K562 (cell line): ENCODE results near the gene DNAJB2. TPM values are rescaled to one million over a fixed set of nuclear protein-coding genes. Genes with fewer than 3 reads are reported as not detected.

Source experiments
- ATAC-seq: fragments of 200-7000 bp; cut with Tn5 transposase; 3 replicates; pipeline ENCODE4 v1.9.1; 2020; ENCODE audit warnings: moderate library complexity
- BruUV-seq: library from RNA; stranded (reverse); fragments of 400-500 nt; replicated peaks from 2 replicates; lab custom pipeline; 2021; lab: Mats Ljungman, UMichigan
- CTCF ChIA-PET: fragments of 300-600 bp; formaldehyde crosslinking; extraction: SDS; loops from one replicate; lab custom pipeline; 2021; ENCODE audit warnings: low intra/inter-chr PET ratio; lab: Yijun Ruan, JAX
- POLR2A ChIA-PET: fragments of 300-600, 350-650 bp; sonication (Branson Sonifier 250); formaldehyde crosslinking; extraction: SDS; loops from one replicate; lab custom pipeline; 2021; ENCODE audit warnings: antibody characterized with exemption, inconsistent platforms; lab: Yijun Ruan, JAX
- DNase-seq, 4 experiments: peaks; one replicate each; pipeline versions ENCODE4 v3.0.0 to v3.0.0-alpha.2; 2011 to 2018; ENCODE audit warnings: low spot score in 3 of 4, mixed read lengths in 3 of 4; ENCODE audit errors: extremely low read depth in 1 of 4
- FAIRE-seq: peaks from 2 replicates; lab custom pipeline; 2011; peaks lifted over from hg19 to GRCh38; lab: Jason Lieb, UNC
- H2AFZ ChIP-seq: 2 replicates; pipeline ENCODE4 v1.6.0; 2011; ENCODE audit warnings: low read depth, low read length, control low read depth, inconsistent platforms
- H3K27ac ChIP-seq: fragments of 200-600 bp; 3 replicates; pipeline ENCODE4 v1.8.0; 2011; ENCODE audit warnings: low read depth, mild to moderate bottlenecking, control low read depth, inconsistent platforms, low read length, moderate library complexity, mixed read lengths; ENCODE audit errors: extremely low read depth
- H3K27me3 ChIP-seq, 2 experiments: fragments of 300-600 bp in 1 of 2; 2 replicates in 1 of 2; 3 replicates in 1 of 2; pipeline versions ENCODE4 v1.6.0 to v1.8.0; 2011; ENCODE audit warnings: inconsistent platforms in 2 of 2, low read length in 2 of 2, mild to moderate bottlenecking in 1 of 2, mixed read lengths in 1 of 2, moderate library complexity in 1 of 2; ENCODE audit not compliant: control insufficient read depth in 2 of 2, insufficient read depth in 2 of 2
- H3K36me3 ChIP-seq: fragments of 300-600 bp; 3 replicates; pipeline ENCODE4 v1.8.0; 2011; ENCODE audit warnings: mild to moderate bottlenecking, low read length, inconsistent platforms; ENCODE audit not compliant: control insufficient read depth, insufficient read depth
- H3K4me1 ChIP-seq, 2 experiments: fragments of 200-600 bp in 1 of 2; replicated peaks in 1 of 2; 2 replicates in 1 of 2; 3 replicates in 1 of 2; pipeline versions ENCODE4 v1.5.1 to v1.8.0; 2011; ENCODE audit warnings: inconsistent platforms in 2 of 2, low read length in 2 of 2, mild to moderate bottlenecking in 1 of 2, mixed read lengths in 1 of 2, moderate library complexity in 1 of 2; ENCODE audit not compliant: control insufficient read depth in 2 of 2, insufficient read depth in 2 of 2
- H3K4me2 ChIP-seq: 2 replicates; pipeline ENCODE4 v1.6.1; 2011; ENCODE audit warnings: low read length, control low read depth, inconsistent platforms, mixed read lengths; ENCODE audit not compliant: insufficient read depth
- H3K4me3 ChIP-seq: fragments of 200-600 bp; sonication (generic), shearing (Covaris generic); 2 replicates; pipeline ENCODE4 v1.5.1; 2016; ENCODE audit warnings: control low read depth, inconsistent platforms
- H3K79me2 ChIP-seq: fragments of 200-600 bp; 3 replicates; pipeline ENCODE4 v1.8.0; 2011; ENCODE audit warnings: low read length, inconsistent platforms; ENCODE audit not compliant: control insufficient read depth, insufficient read depth
- H3K9ac ChIP-seq, 2 experiments: 2 replicates each; pipeline versions ENCODE4 v1.6.0 to v1.6.1; 2011; ENCODE audit warnings: low read depth in 2 of 2, low read length in 2 of 2, control low read depth in 1 of 2, inconsistent platforms in 1 of 2, mild to moderate bottlenecking in 1 of 2, mixed read lengths in 1 of 2; ENCODE audit not compliant: insufficient read depth in 1 of 2
- H3K9me1 ChIP-seq: one replicate; pipeline ENCODE4 v1.6.0; 2011; ENCODE audit warnings: inconsistent platforms, mild to moderate bottlenecking, low read length, moderate library complexity; ENCODE audit not compliant: control insufficient read depth, insufficient read depth
- H3K9me3 ChIP-seq: replicated peaks from 2 replicates; pipeline ENCODE4 v1.5.1; 2011; ENCODE audit warnings: low read depth, low read length, inconsistent platforms; ENCODE audit not compliant: control insufficient read depth, insufficient read depth
- H4K20me1 ChIP-seq: replicated peaks from 2 replicates; pipeline ENCODE4 v1.6.1; 2011; ENCODE audit warnings: low read length, inconsistent platforms, mixed read lengths; ENCODE audit not compliant: control insufficient read depth, insufficient read depth
- HDAC1 ChIP-seq, 2 experiments: fragments of 450-650 bp; IDR thresholded peaks; 2 replicates each; pipeline ENCODE4 v1.6.1; 2016 to 2017; ENCODE audit warnings: inconsistent platforms in 1 of 2, mild to moderate bottlenecking in 1 of 2, moderate library complexity in 1 of 2
- JUNB ChIP-seq: fragments of 450-650 bp; formaldehyde crosslinking; conservative IDR thresholded peaks from 2 replicates; pipeline ENCODE4 v1.4.0; 2020; ENCODE audit warnings: mild to moderate bottlenecking
- SIRT6 ChIP-seq: IDR thresholded peaks from one replicate; pipeline ENCODE4 v1.6.1; 2012; ENCODE audit warnings: low read depth, mild to moderate bottlenecking, control low read depth, inconsistent platforms, low read length, moderate library complexity
- SNIP1 ChIP-seq: fragments of 450-650 bp; IDR thresholded peaks from 2 replicates; pipeline ENCODE4 v1.7.1; 2017; ENCODE audit warnings: low read depth, mild to moderate bottlenecking
- ZNF23 ChIP-seq: fragments of 250-450 bp; sonication (Bioruptor Pico); IDR thresholded peaks from 2 replicates; pipeline ENCODE4 v1.4.0; 2020; ENCODE audit warnings: mild to moderate bottlenecking
- WGBS: fragments of 100-300 bp; shearing (Covaris generic); methylation state at CpG from one replicate; pipeline ENCODE4 v1.1.6; 2016; ENCODE audit warnings: low coverage, mixed read lengths; ENCODE audit not compliant: insufficient coverage; ENCODE audit errors: missing lambda C conversion rate; 5-methylcytosine and 5-hydroxymethylcytosine counted together
- in situ Hi-C: fragments of 300-500 bp; cut with MboI; formaldehyde crosslinking; loops from 4 replicates; pipeline ENCODE4 v1.15.0; 2018; ENCODE audit warnings: inconsistent platforms, mixed read lengths
- intact Hi-C: fragments of 100-400 bp; cut with micrococcal nuclease; formaldehyde crosslinking; loops from 2 replicates; pipeline ENCODE4 v1.14.2; 2022
- polyA plus RNA-seq, 8 experiments: library from polyadenylated mRNA; depleted of rRNA in 4 of 8; stranded (reverse) in 5 of 8; unstranded in 3 of 8; fragments of >200 nt; fragmentation: Nextera tagmentation in 2 of 8; fragmentation: Illumina TruSeq in 1 of 8; extraction: Ambion mirVana in 2 of 8; extraction: Trizol in 1 of 8; gene quantifications; 2 replicates each; pipeline versions ENCODE4 v1.2.1 to v1.2.3, GENCODE V29; 2011 to 2014; ENCODE audit warnings: inconsistent platforms in 1 of 8, missing spikeins in 1 of 8
- total RNA-seq, 7 experiments: library from RNA; depleted of rRNA in 6 of 7; stranded (reverse); fragments of >200 nt in 6 of 7; fragmentation: Illumina TruSeq in 2 of 7; extraction: Trizol in 2 of 7; gene quantifications; 2 replicates each; pipeline versions ENCODE4 v1.2.1 to v1.2.3, GENCODE V29; 2011 to 2021; ENCODE audit warnings: low replicate concordance in 1 of 7
- TF ChIP-seq, protein P1 (sequence below): fragments of 450-650 bp; formaldehyde crosslinking; IDR thresholded peaks from 2 replicates; pipeline ENCODE4 v1.4.0; 2022; ENCODE audit warnings: missing genetic modification characterization
- TF ChIP-seq, protein P2 (sequence below): fragments of 200-800 bp; sonication (Bioruptor generic); IDR thresholded peaks from 2 replicates; pipeline ENCODE4 v1.6.1; 2017; ENCODE audit warnings: missing genetic modification characterization, missing compliant biosample characterization

The DNAJB2 gene
- total and polyA plus RNA-seq, 9 of the 15 experiments (the other 6 are each of a cell fraction or from before 2014, with no cell fraction given) = 0.08 to 3.0 (median 2.2) TPM; not detected in 1

DNA sequence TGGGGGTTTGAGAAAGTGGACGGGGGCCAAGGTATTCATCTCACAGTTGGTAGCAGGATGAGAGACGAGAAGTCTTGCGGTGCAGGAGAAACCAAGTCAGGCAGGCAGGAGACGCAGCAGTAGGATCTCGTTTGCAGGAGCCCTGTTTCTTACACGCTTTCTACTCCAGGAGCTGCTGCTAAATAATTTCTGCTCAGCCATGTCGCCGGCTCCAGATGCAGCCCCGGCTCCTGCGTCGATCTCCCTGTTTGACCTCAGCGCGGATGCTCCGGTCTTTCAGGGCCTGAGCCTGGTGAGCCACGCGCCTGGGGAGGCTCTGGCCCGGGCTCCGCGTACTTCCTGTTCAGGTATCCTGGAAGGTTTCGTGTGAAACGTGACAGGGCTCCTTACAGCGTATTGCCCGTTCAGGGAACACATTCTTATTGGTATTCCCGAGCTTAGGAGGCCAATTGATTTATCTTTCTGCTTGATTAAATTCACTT lies 49.1 kb upstream of the DNAJB2 start (continued):
- TF ChIP-seq, protein P1, sequence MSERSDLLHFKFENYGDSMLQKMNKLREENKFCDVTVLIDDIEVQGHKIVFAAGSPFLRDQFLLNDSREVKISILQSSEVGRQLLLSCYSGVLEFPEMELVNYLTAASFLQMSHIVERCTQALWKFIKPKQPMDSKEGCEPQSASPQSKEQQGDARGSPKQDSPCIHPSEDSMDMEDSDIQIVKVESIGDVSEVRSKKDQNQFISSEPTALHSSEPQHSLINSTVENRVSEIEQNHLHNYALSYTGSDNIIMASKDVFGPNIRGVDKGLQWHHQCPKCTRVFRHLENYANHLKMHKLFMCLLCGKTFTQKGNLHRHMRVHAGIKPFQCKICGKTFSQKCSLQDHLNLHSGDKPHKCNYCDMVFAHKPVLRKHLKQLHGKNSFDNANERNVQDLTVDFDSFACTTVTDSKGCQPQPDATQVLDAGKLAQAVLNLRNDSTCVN (CRISPR knock-in tag) = no peak
- TF ChIP-seq SIRT6 (no peak), HDAC1 (IDR thresholded peaks at IDR 0.05) (peak in 1 of 2 experiments; percentile 66; a peak in 1 of 4 replicates)
- TF ChIP-seq, all 486 proteins: peak for 22

DNA sequence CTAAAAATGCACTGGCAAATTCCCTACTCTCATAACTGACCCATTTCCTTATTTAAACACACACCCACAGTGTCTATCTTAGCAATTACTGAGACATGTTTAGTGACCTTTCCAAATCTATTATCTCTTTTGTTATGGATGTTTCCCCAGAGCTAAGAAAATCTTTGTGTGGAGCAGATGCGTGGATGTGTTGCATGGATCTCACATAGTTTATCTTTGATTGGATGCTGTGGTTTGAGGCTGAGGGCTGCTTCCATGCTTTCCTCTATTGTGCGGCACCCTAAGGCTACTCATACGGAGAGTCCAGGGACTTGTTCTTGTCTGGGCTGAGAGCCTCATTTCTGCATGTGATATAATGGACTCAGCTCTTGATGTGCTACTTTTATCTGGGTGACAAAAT lies 44.8 kb upstream of the DNAJB2 start:
- 85% methylated on average over 3 of the region's 3 CpGs for WGBS
- no TSS peak for BruUV-seq
- H3K9me3 ChIP-seq = no peaks in the 10 kb centered on the region
- H3K36me3 ChIP-seq = peaks cover 65% of the 10 kb centered on the region
- POLR2A ChIA-PET = interaction anchor here (0.9 kb wide), 1 partner anchor 10 kb away, joined by 3 read pairs; no protein-coding TSS in a partner anchor
- H2AFZ ChIP-seq = no peak overlapping the region
- ATAC-seq (no peak), DNase-seq (no peak), FAIRE-seq (no peak)
- no peaks in the 10 kb centered on the region for H3K27me3 ChIP-seq
- no peak overlapping the region for H3K4me2 ChIP-seq
- H3K79me2 ChIP-seq = peaks cover 26% of the 10 kb centered on the region
- H3K4me3 ChIP-seq = no peak overlapping the region
- in situ Hi-C loops (no loop called here), intact Hi-C loops (no loop called here)
- CTCF ChIA-PET = no interaction called here
- no peaks in the 10 kb centered on the region for H4K20me1 ChIP-seq
- H3K27ac ChIP-seq = no peak overlapping the region
- no peaks in the 10 kb centered on the region for H3K9me1 ChIP-seq
- H3K9ac ChIP-seq = no peak overlapping the region
- H3K4me1 ChIP-seq = peaks cover 5 to 10% of the 10 kb centered on the region in 2 experiments; a peak in 4 of 5 replicates
- no peak for TF ChIP-seq JUNB
- TF ChIP-seq, protein P2, sequence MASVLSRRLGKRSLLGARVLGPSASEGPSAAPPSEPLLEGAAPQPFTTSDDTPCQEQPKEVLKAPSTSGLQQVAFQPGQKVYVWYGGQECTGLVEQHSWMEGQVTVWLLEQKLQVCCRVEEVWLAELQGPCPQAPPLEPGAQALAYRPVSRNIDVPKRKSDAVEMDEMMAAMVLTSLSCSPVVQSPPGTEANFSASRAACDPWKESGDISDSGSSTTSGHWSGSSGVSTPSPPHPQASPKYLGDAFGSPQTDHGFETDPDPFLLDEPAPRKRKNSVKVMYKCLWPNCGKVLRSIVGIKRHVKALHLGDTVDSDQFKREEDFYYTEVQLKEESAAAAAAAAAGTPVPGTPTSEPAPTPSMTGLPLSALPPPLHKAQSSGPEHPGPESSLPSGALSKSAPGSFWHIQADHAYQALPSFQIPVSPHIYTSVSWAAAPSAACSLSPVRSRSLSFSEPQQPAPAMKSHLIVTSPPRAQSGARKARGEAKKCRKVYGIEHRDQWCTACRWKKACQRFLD (CRISPR knock-in tag) = no peak
- TF ChIP-seq ZNF23 (CRISPR knock-in tag) = no peak
- no peak for TF ChIP-seq SNIP1
